Mesendoderm (in vitro differentiated cells): ENCODE results near the gene ZNF579.

Experiments used
- DNase-seq: peaks from one replicate; pipeline ENCODE4 v3.0.0; 2013
- H2AK5ac ChIP-seq: 2 replicates; pipeline ENCODE4 v1.6.1; 2013; ENCODE audit warnings: low read length, inconsistent platforms
- H2BK120ac ChIP-seq: 2 replicates; pipeline ENCODE4 v1.6.1; 2013; ENCODE audit warnings: low read depth, mild to moderate bottlenecking, low read length, moderate library complexity, mixed read lengths
- H2BK15ac ChIP-seq: replicated peaks from 2 replicates; pipeline ENCODE4 v1.6.1; 2013; ENCODE audit warnings: low read depth, mild to moderate bottlenecking, moderate library complexity
- H2BK5ac ChIP-seq: 2 replicates; pipeline ENCODE4 v1.6.1; 2013; ENCODE audit warnings: low read length, inconsistent platforms
- H3K18ac ChIP-seq: 2 replicates; pipeline ENCODE4 v1.6.1; 2013; ENCODE audit warnings: mild to moderate bottlenecking, low read length, mixed read lengths
- H3K23ac ChIP-seq: one replicate; pipeline ENCODE4 v1.6.1; 2013; ENCODE audit warnings: low read length
- H3K27ac ChIP-seq: 2 replicates; pipeline ENCODE4 v1.5.1; 2013; ENCODE audit warnings: low read depth, mild to moderate bottlenecking, inconsistent platforms, low read length, moderate library complexity
- H3K27me3 ChIP-seq: 2 replicates; pipeline ENCODE4 v1.6.1; 2013; ENCODE audit warnings: low read length, control low read depth, mild to moderate bottlenecking, inconsistent platforms; ENCODE audit not compliant: insufficient read depth, poor library complexity
- H3K36me3 ChIP-seq: 2 replicates; pipeline ENCODE4 v1.6.1; 2013; ENCODE audit warnings: low read length, inconsistent platforms; ENCODE audit not compliant: control insufficient read depth, insufficient read depth
- H3K4ac ChIP-seq: one replicate; pipeline ENCODE4 v1.6.1; 2013; ENCODE audit warnings: low read depth, mild to moderate bottlenecking, low read length, moderate library complexity
- H3K4me1 ChIP-seq: 2 replicates; pipeline ENCODE4 v1.6.1; 2013; ENCODE audit warnings: low read depth, low read length, inconsistent platforms; ENCODE audit not compliant: control insufficient read depth
- H3K4me2 ChIP-seq: 2 replicates; pipeline ENCODE4 v1.6.1; 2013; ENCODE audit warnings: low read length
- H3K4me3 ChIP-seq: 2 replicates; pipeline ENCODE4 v1.5.1; 2013; ENCODE audit warnings: mild to moderate bottlenecking, low read length
- H3K56ac ChIP-seq: one replicate; pipeline ENCODE4 v1.6.1; 2013; ENCODE audit warnings: low read length
- H3K79me1 ChIP-seq: 2 replicates; pipeline ENCODE4 v1.6.1; 2013; ENCODE audit warnings: low read length, inconsistent platforms
- H3K79me2 ChIP-seq: 2 replicates; pipeline ENCODE4 v1.6.1; 2013; ENCODE audit warnings: mild to moderate bottlenecking, low read length; ENCODE audit not compliant: control insufficient read depth, insufficient read depth
- H3K9ac ChIP-seq: 2 replicates; pipeline ENCODE4 v1.6.1; 2013; ENCODE audit warnings: low read length, inconsistent platforms
- H4K5ac ChIP-seq: one replicate; pipeline ENCODE4 v1.6.1; 2013; ENCODE audit warnings: low read length
- H4K8ac ChIP-seq: one replicate; pipeline ENCODE4 v1.6.1; 2013; ENCODE audit warnings: low read depth, mild to moderate bottlenecking, control low read depth, low read length, moderate library complexity
- WGBS: extraction: QIAGEN DNeasy Blood & Tissue Kit; methylation state at CpG from one replicate; pipeline ENCODE4 v1.1.7; 2013; ENCODE audit warnings: low lambda C conversion rate, missing lambda C conversion rate; ENCODE audit not compliant: insufficient coverage; ENCODE audit errors: extremely low coverage; 5-methylcytosine and 5-hydroxymethylcytosine counted together

The ZNF579 gene

DNA sequence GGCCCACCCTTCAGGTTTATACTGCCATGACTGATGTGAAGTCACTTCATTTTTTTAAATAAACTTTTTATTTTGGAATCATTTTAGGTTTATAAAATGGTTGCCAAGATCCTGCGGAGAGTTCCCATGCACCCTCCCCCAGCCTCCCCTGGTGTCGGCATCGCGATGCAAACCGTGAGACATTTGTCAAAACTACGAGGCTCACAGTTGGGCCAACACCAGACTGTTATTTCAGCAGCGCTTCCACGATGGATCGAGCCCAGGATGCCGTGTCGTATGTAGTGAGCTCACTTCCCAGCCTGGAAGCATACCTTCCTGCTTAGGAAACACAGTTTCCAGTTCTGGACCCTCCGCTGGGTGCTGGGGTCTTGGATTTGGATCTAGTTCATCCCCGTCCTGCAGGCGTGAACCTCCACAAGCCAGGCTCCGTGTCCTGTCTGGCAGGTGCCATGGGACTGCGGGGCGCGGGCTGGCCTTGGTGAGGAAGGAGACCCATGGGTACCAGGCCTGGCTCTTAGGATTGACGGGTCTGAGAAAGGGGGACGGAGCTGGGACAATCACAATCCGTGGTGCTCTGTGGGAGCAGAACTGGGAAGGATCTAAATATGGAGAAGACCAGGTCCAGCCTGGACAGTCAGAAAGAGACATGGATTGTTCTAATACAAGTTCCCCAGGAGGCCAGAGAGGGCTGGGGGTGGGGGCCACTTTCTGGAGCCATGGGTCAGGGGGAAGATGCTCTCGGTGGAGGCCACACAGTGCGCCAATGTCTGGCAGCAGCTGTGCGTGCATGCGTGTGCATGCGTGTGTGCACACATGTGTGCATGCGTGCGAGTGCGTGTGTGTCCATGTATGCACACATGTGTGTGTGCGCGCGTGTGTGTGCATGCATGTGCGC lies 41.3 kb downstream of the ZNF579 start:
- DNase-seq = no peak
- Histone ChIP-seq H2AK5ac (no peak overlapping the region), H3K23ac (no peak overlapping the region), H3K27me3 (no peaks in the 10 kb centered on the region), H3K9ac (no peak overlapping the region), H4K8ac (no peak overlapping the region), H3K4me3 (no peak overlapping the region), H3K27ac (no peak overlapping the region), H3K36me3 (no peaks in the 10 kb centered on the region), H3K4me1 (no peaks in the 10 kb centered on the region), H4K5ac (no peak overlapping the region), H3K79me1 (no peaks in the 10 kb centered on the region), H3K18ac (no peak overlapping the region), H3K4ac (no peak overlapping the region), H2BK15ac (no peak overlapping the region), H3K79me2 (no peaks in the 10 kb centered on the region), H3K56ac (no peak overlapping the region), H2BK5ac (no peak overlapping the region), H2BK120ac (no peak overlapping the region), H3K4me2 (no peak overlapping the region)
- WGBS = no CpG with 5 or more reads among the region's 33 CpGs

DNA sequence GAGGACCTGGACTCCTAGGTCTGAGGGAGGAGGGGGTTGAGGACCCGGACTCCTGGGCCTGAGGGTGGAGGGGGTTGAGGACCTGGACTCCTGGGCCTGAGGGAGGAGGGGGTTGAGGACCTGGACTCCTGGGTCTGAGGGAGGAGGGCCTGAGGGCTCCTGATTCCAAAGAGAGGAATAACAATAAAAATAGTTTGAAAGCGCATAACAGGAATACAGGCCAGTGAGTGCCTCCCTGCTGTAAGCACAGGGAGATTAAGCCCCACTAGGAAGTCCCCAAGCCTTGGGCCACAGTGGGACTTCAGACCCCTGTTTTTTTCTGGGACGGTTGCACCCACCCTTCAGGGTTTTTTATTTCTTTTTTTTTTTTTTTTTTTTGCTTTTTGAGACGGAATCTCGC lies 42.5 kb downstream of the ZNF579 start:
- no CpG with 5 or more reads among the region's 5 CpGs for WGBS
- H2BK15ac ChIP-seq = no peak overlapping the region
- H4K5ac ChIP-seq = no peak overlapping the region
- no peak overlapping the region for H3K23ac ChIP-seq
- H2BK5ac ChIP-seq = no peak overlapping the region
- H3K79me1 ChIP-seq = no peaks in the 10 kb centered on the region
- no peak overlapping the region for H3K4me2 ChIP-seq
- H4K8ac ChIP-seq = no peak overlapping the region
- no peaks in the 10 kb centered on the region for H3K36me3 ChIP-seq
- H3K56ac ChIP-seq = no peak overlapping the region
- H3K27me3 ChIP-seq = no peaks in the 10 kb centered on the region
- no peak overlapping the region for H3K27ac ChIP-seq
- H3K9ac ChIP-seq = no peak overlapping the region
- H3K4me3 ChIP-seq = no peak overlapping the region
- no peaks in the 10 kb centered on the region for H3K4me1 ChIP-seq
- peak overlapping the region; percentile 9 for H2BK120ac ChIP-seq
- H2AK5ac ChIP-seq = no peak overlapping the region
- no peak overlapping the region for H3K18ac ChIP-seq
- no peak overlapping the region for H3K4ac ChIP-seq
- no peak for DNase-seq
- H3K79me2 ChIP-seq = no peaks in the 10 kb centered on the region

DNA sequence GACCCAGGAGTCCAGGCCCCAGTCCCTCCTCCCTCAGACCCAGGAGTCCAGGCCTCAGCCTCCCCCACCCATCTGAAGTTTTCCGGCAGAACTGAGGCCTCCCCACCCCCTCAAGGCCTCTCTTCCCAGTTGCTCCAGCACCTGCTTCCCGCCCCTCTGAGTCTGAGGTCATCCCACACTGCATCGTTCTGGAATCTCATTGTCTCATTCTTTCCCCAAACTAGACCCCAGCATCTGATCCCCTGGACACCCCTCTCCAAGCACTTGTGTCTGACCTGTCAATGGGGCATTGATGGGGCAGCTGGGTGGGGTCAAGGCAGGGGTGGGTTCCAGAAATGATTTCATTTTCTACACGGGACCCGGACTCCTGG lies 42.9 kb downstream of the ZNF579 start:
- Histone ChIP-seq H3K4me2 (no peak overlapping the region), H3K4me3 (no peak overlapping the region), H3K56ac (no peak overlapping the region), H2BK15ac (no peak overlapping the region), H3K23ac (no peak overlapping the region), H3K79me2 (no peaks in the 10 kb centered on the region), H2BK5ac (no peak overlapping the region), H2BK120ac (no peak overlapping the region), H3K4me1 (no peaks in the 10 kb centered on the region), H3K27ac (no peak overlapping the region), H2AK5ac (no peak overlapping the region), H4K5ac (no peak overlapping the region), H3K18ac (no peak overlapping the region), H3K4ac (no peak overlapping the region), H3K27me3 (no peaks in the 10 kb centered on the region), H3K36me3 (no peaks in the 10 kb centered on the region), H3K9ac (no peak overlapping the region), H3K79me1 (no peaks in the 10 kb centered on the region), H4K8ac (no peak overlapping the region)
- WGBS = no CpG with 5 or more reads among the region's 5 CpGs
- DNase-seq = peak; percentile 69

DNA sequence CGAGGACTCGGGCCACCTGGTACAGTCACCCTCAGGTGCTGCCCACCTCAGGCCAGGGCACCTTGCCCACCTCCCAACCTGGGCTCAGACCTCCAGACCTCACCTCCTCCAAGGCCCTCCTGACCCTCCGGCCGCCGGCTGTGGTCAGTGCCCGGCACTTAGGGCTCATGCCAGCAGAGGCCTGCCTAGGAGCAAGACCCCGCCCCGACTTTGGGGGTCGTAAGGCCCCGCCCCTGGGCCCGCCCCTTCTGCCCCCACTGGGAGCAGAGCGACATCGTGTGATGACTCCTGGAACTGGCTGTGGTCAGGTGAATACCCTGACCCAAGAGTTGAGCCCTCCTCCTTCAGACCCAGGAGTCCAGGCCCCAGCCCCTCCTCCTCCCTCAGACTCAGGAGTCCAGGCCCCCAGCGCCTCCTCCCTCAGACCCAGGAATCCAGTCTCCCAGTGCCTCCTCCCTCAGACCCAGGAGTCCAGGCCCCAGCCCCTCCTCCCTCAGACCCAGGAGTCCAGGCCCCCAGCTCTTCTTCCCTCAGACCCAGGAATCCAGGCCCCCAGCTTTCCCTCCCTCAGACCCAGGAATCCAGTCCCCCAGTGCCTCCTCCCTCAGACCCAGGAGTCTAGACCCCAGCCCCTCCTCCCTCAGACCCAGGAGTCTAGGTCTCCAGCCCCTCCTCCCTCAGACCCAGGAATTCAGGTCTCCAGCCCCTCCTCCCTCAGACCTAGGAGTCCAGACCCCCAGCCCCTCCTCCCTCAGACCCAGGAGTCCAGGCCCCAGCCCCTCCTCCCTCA lies 43.5 kb downstream of the ZNF579 start, which contains the start of gene SBK2:
TSS of gene SBK2 (minus strand) at position 183 of the 790 bp plus-strand sequence. CDS start 839 bp downstream, outside the sequence.
- no peaks in the 10 kb centered on the region for H3K36me3 ChIP-seq
- H2AK5ac ChIP-seq = no peak within 1 kb of the TSS
- no peak within 1 kb of the TSS for H3K4ac ChIP-seq
- no peak within 1 kb of the TSS for H2BK15ac ChIP-seq
- H3K23ac ChIP-seq = no peak within 1 kb of the TSS
- H3K4me2 ChIP-seq = no peak within 1 kb of the TSS
- no peak within 1 kb of the TSS for H3K9ac ChIP-seq
- no CpG with 5 or more reads among the region's 14 CpGs for WGBS
- H3K4me3 ChIP-seq = no peak within 1 kb of the TSS
- H3K4me1 ChIP-seq = no peaks in the 10 kb centered on the region
- peak; percentile 75 for DNase-seq
- H3K56ac ChIP-seq = no peak within 1 kb of the TSS
- no peak within 1 kb of the TSS for H2BK5ac ChIP-seq
- H3K27me3 ChIP-seq = no peaks in the 10 kb centered on the region
- H4K8ac ChIP-seq = no peak within 1 kb of the TSS
- H3K79me1 ChIP-seq = no peaks in the 10 kb centered on the region
- no peak within 1 kb of the TSS for H3K18ac ChIP-seq
- H3K79me2 ChIP-seq = no peaks in the 10 kb centered on the region
- no peak within 1 kb of the TSS for H3K27ac ChIP-seq
- H2BK120ac ChIP-seq = no peak within 1 kb of the TSS
- no peak within 1 kb of the TSS for H4K5ac ChIP-seq

DNA sequence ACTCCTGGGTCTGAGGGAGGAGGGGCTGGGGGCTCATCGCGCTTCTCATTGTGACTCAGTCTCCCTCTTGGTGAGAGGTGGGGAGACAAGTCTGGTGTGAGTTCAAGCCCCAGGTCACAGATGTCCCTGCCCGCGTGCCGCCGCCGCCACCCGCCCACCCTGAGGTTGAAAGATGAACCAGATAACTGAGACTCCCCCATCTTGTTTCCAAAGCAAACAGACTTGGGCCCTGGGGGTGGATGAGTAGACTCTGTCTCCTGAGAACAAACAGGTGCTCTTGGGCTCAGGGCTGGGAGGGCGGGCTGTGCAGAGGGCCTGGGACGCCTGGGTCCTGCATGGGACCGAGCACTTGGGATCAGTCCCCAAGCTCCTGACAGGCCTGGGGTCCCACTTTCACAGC lies 44.3 kb downstream of the ZNF579 start:
- Histone ChIP-seq H3K4me1 (no peaks in the 10 kb centered on the region), H2BK5ac (no peak overlapping the region), H3K56ac (no peak overlapping the region), H3K36me3 (no peaks in the 10 kb centered on the region), H3K27me3 (no peaks in the 10 kb centered on the region), H4K8ac (no peak overlapping the region), H3K18ac (no peak overlapping the region), H3K9ac (no peak overlapping the region), H4K5ac (no peak overlapping the region), H3K23ac (no peak overlapping the region), H3K79me2 (no peaks in the 10 kb centered on the region), H2AK5ac (no peak overlapping the region), H3K27ac (no peak overlapping the region), H3K4me3 (no peak overlapping the region), H3K79me1 (no peaks in the 10 kb centered on the region), H3K4me2 (no peak overlapping the region), H3K4ac (no peak overlapping the region), H2BK120ac (no peak overlapping the region), H2BK15ac (no peak overlapping the region)
- no peak for DNase-seq
- WGBS = no CpG with 5 or more reads among the region's 11 CpGs
